Measurements from ENCODE around the gene OR10K2. TPM values are rescaled to one million over a fixed set of nuclear protein-coding genes. Genes with fewer than 3 reads are reported as not detected.

Gene OR10K2
- total RNA-seq: not detected in 2 replicates

GRCh38 chr1:158426137-158426536 is at the start of gene OR10K2:
TSS of gene OR10K2 (minus strand) at chr1:158426237. CDS start at chr1:158420866, 5,371 bp downstream.

GRCh38 chr1:158471920-158472319 is 45.9 kb upstream of the OR10K2 start, which contains the start of gene OR10R2:
TSS of gene OR10R2 (plus strand) at chr1:158472220. CDS start at chr1:158472326, 106 bp downstream.

GRCh38 chr1:158461534-158461933 is 35.5 kb upstream of the OR10K2 start, which contains the start of gene OR10K1:
TSS of gene OR10K1 (plus strand) at chr1:158461834. CDS start at chr1:158465562, 3,728 bp downstream.

GRCh38 chr1:158398818-158399514 is 27.1 kb downstream of the OR10K2 start, which contains the start of gene OR10T2:
TSS of gene OR10T2 (minus strand) at chr1:158399466. CDS start at chr1:158399466, 0 bp downstream.

Other genes with a start within 250 kb of the OR10K2 start
- gene CD1D, start 245.3 kb downstream of the OR10K2 start, total RNA-seq: 0.43 and 0.52 TPM in 2 replicates
- gene CD1A, start 171.8 kb downstream of the OR10K2 start, total RNA-seq: not detected in 2 replicates
- not detected in 2 replicates for gene CD1C, start 136.3 kb downstream of the OR10K2 start, total RNA-seq
- not detected in 2 replicates for gene CD1B, start 94.7 kb downstream of the OR10K2 start, total RNA-seq
- gene CD1E, start 72.3 kb downstream of the OR10K2 start, total RNA-seq: not detected in 2 replicates
- gene OR10T2, start 26.8 kb downstream of the OR10K2 start, total RNA-seq: not detected in 2 replicates
- gene OR10K1, start 35.6 kb upstream of the OR10K2 start, total RNA-seq: not detected in 2 replicates
- gene OR10R2, start 46.0 kb upstream of the OR10K2 start, total RNA-seq: not detected in 2 replicates
- gene OR6Y1, start 128.2 kb upstream of the OR10K2 start, total RNA-seq: not detected in 2 replicates
- gene OR6P1, start 144.3 kb upstream of the OR10K2 start, total RNA-seq: not detected in 2 replicates
- gene OR10X1, start 153.7 kb upstream of the OR10K2 start, total RNA-seq: not detected in 2 replicates
- not detected in 2 replicates for gene OR10Z1, start 179.0 kb upstream of the OR10K2 start, total RNA-seq

All from articular chondrocyte of knee joint (primary cell).